ENCODE data around the gene CRTC1. TPM values are rescaled to one million over a fixed set of nuclear protein-coding genes. Genes with fewer than 3 reads are reported as not detected.
A peak's percentile ranks its signal among the peaks of the same experiment; 100 is the strongest.

Gene CRTC1
- total RNA-seq, 1 experiment from 2014 or later: 19.0 TPM

GRCh38 chr19:18794029-18794313, 110.5 kb downstream of the CRTC1 start:
- H3K4me2 ChIP-seq (ENCODE audit: insufficient read depth, insufficient read length, low read length): no peak overlapping the region
- H3K27me3 Mint-ChIP-seq (ENCODE audit: low read depth): peaks cover 64% of the 10 kb centered on the region
- H3K23me2 ChIP-seq (ENCODE audit: insufficient read length, low read depth, low read length, poor library complexity, severe bottlenecking): peaks cover 10% of the 10 kb centered on the region
- no peak overlapping the region for H3K23ac ChIP-seq (ENCODE audit: insufficient read length, low read depth, low read length)
- no peak overlapping the region for H2BK12ac ChIP-seq (ENCODE audit: insufficient read length, low read depth, low read length)
- H3K9me3 ChIP-seq (ENCODE audit: control insufficient read depth, low read depth, low read length): no peaks in the 10 kb centered on the region
- H2BK15ac ChIP-seq (ENCODE audit: low read depth, low read length): no peak overlapping the region
- DNase-seq: no peak
- no peak overlapping the region for H3K27ac ChIP-seq (ENCODE audit: insufficient read length, low read depth, low read length)
- no peak overlapping the region for H3K14ac ChIP-seq (ENCODE audit: insufficient read depth, low read length)
- no peaks in the 10 kb centered on the region for H4K20me1 ChIP-seq (ENCODE audit: control insufficient read depth, insufficient read depth, insufficient read length)
- H3K36me3 Mint-ChIP-seq (ENCODE audit: insufficient read depth in 1 of 3, low read depth in 3 of 3): no peaks in the 10 kb centered on the region; a peak in 1 of 7 replicates
- no peak for TF ChIP-seq CTCF (conservative IDR thresholded peaks at IDR 0.05)
- H4K5ac ChIP-seq (ENCODE audit: insufficient read length, low read depth, low read length): no peak overlapping the region
- no peak overlapping the region for H3K56ac ChIP-seq (ENCODE audit: insufficient read length, low read depth, low read length)
- no peak overlapping the region for H3K4ac ChIP-seq (ENCODE audit: low read depth, low read length)
- no peak overlapping the region for H2AFZ ChIP-seq (ENCODE audit: low read length)
- no peak overlapping the region for H4K91ac ChIP-seq (ENCODE audit: insufficient read length, low read depth, low read length)
- H2AK5ac ChIP-seq (ENCODE audit: insufficient read length, low read length): no peak overlapping the region
- peaks cover 6 to 19% of the 10 kb centered on the region in 2 experiments for H3K4me1 Mint-ChIP-seq
- no peaks in the 10 kb centered on the region for H3K4me1 ChIP-seq (ENCODE audit: insufficient read depth, low read length)
- H2BK5ac ChIP-seq (ENCODE audit: insufficient read length, low read length): no peak overlapping the region
- no peak overlapping the region for H3K9ac ChIP-seq (ENCODE audit: extremely low read depth, insufficient read length, low read length)
- H3K4me3 Mint-ChIP-seq: 0 out of 5 replicates have a peak overlapping the region, but pooled peaks of 1 of the 2 experiments have one; percentile 3
- H4K8ac ChIP-seq (replicated peaks; ENCODE audit: insufficient read length, low read depth, low read length): no peak overlapping the region
- H3T11ph ChIP-seq (ENCODE audit: low read length): no peak overlapping the region
- H2BK20ac ChIP-seq (ENCODE audit: low read depth, low read length, poor library complexity, severe bottlenecking): no peak overlapping the region
- H3K27ac Mint-ChIP-seq: no peak overlapping the region
- no peaks in the 10 kb centered on the region for H3K79me1 ChIP-seq (ENCODE audit: insufficient read depth, low read depth, low read length, poor library complexity, severe bottlenecking)
- WGBS (ENCODE audit: extremely low coverage, insufficient read length, low lambda C conversion rate): no CpG with 5 or more reads among the region's 5 CpGs
- H3K79me2 ChIP-seq (ENCODE audit: insufficient read depth, low read length): no peaks in the 10 kb centered on the region
- H3K9me3 Mint-ChIP-seq: peaks cover 0 to 6% of the 10 kb centered on the region in 2 experiments; a peak in 3 of 5 replicates
- no peak overlapping the region for H2BK120ac ChIP-seq (ENCODE audit: low read depth, low read length, poor library complexity, severe bottlenecking)
- H3K18ac ChIP-seq (ENCODE audit: insufficient read length, low read depth, low read length): no peak overlapping the region
- peaks cover 61% of the 10 kb centered on the region for H3K27me3 ChIP-seq (ENCODE audit: insufficient read depth, low read length)

Data from H9 (cell line).